ENCODE data around the gene PA2G4.
"Not testable (repeated sequence)": the region's sequence is repeated elsewhere in the genome, so short reads cannot be mapped to it uniquely, and the experiment has no call there.

The PA2G4 gene

DNA sequence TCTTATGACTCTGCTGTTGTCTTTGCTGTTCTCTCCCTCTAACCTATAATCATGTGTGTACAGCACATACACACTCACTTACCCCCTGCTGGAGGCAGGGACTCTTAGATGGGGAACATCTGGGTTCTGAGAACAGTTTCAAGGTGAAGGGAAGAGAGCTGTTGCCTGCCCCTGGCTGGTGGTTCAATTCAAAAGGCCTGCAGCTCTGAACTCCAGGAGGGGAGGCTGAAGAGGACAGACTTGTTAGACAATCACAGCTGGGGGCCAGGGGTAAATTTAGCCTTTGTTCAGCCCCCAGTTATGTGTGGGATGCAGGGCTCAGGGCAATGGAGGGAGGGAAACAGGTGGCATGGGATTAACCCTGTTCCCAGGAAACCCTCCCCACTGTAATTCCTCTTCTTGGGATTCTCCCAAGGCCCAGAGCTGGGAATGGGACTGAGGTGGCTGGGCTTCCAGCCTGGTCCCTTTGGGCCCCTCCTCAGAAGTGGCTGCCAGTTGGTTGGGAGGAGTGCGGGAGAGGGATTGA, 50.0 kb downstream of the PA2G4 start:
- DNase-seq = no peak

DNA sequence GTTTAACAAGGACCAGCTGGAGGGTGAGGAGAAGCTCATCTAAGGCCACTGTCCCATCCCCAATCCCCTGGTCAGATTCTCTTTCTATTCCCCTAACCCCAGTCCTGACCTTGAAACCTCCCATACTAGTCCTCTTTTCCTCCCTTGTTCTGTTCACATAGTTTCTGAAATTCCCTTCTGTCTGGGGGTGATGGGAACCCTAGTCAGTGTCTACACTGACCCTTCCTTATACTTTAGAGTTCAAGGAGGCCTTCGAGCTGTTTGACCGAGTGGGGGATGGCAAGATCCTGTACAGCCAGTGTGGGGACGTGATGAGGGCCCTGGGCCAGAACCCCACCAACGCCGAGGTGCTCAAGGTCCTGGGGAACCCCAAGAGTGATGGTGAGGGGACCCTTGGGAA, 50.5 kb downstream of the PA2G4 start:
- DNase-seq = no peak

DNA sequence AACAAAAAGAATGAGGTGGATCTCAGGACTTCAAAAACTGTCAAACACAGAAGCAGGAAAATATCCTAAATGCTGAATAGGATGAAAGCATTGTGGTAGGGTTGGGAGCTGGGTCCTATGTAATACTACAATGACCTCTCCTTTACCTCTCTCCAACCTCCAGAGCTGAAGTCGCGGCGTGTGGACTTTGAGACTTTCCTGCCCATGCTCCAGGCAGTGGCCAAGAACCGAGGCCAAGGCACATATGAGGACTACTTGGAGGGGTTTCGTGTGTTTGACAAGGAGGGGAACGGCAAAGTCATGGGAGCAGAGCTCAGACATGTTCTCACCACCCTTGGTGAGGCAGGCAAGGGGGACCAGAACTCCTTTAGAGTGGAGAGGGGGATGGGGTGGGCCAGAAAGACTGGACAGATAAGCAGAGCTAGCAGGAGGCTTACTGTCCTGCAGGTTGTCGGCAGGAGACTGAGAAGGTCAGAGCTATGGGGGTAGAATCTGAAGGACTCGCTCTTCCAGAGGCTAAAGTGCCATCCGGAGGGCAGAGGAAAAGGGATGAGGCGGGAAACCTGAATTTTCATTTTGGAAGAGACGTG, 51.0 kb downstream of the PA2G4 start:
- DNase-seq = no peak

DNA sequence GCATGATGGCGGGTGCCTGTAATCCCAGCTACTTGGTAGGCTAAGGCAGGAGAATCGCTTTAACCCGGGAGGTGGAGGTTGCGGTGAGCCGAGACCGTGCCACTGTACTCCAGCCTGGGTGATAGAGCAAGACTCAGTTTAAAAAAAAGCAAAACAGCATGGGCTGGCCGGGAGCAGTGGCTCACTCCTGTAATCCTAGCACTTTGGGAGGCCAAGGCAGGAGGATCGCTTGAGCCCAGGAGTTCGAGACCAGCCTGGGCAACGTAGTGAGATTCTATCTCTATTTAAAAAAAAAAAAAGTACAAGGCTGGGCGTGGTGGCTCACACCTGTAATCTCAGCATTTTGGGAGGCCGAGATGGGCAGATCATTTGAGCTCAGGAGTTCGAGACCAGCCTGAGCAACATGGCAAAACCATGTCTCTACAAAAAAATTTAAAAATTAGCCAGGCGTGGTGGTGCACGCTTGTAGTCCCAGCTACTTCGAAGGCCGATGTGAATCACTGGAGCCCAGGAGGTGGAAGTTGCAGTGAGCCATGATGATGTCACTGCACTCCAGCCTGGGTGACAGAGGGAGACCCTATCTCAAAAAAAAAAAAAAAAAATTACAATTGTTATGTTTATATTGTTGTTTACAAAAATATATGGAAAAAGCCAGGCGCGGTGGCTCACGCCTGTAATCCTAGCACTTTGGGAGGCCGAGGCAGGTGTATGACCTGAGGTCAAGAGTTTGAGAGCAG, 52.3 kb downstream of the PA2G4 start:
- not testable (repeated sequence) for DNase-seq

DNA sequence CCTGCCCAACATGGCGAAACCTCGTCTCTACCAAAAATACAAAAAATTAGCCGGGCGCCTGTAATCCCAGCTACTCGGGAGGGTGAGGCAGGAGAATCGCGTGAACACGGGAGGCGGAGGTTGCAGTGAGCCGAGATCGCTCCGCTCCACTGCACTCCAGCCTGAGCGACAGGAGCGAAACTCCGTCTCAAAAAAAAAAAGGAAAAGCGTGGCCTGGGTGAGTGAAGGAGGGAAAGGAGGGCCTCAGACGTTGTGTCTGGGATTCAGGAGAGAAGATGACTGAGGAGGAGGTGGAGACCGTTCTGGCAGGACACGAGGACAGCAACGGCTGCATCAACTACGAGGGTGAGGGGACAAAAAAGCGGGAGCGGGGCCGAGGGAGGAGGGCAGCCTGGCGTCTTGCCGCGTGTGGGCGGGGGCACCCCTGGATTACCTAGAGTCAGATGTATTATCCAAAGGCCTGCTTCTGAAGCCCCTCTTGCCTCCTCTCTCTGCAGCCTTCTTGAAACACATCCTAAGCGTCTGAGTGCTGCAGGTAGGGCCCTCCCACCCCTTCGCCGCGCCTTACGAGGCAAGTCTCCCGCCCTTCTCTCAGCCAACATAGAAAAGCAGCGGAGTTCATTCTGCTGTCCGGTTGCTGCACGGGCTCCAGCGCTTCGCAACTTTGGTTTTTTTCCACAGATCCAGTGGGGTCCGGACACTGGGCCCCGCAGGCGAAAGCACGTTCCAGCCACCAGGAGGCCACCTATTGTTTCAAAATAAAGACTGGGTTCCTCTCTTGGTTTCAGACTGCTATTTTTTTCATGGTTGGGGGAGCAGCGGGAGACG, 53.1 kb downstream of the PA2G4 start:
- DNase-seq = peak; percentile 59 to 68

DNA sequence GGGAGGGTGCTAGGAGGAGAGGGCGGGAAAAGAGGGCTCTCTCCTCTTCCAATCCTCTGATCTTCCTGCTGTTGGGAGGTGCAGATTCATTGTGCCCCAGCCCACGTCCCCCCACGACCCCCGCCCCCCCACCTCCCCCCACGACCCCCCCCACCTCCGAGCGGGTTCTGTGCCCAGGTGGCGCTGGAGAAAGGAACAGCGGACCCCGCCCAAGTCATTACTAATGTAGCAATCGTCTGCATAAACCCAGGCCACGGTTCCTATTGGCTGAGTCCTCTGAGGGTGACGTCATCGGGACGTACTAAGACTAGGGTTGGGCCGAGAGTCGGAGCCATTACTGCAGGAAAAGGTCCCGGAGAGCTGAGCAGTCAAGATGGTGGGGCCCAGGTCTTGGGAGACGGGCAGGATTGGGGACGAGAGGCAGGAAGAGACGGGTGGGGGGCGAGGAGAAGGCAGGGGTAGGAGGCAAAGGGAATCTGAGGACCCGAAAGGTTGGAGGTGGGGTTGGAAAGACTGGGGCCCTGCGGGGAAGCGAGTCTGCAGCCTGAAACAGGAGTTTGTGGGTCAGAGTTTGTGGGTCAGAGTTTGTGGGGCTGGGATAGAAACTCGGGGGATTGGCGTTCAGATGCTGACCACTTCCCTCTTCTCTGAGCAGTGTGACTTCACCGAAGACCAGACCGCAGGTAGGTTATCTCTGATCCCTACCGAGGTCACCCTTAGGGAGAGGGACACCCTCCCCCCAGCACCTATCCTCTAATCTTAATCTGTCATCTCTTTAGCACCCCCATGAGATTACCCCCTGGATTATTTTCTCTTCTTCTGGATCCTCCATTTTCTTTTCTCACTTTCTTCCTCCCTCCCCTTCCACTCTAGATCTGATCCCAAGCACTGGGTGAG, 53.9 kb downstream of the PA2G4 start, which contains the start of gene MYL6:
MYL6 (plus strand) TSS at position 331 of the 897 bp plus-strand sequence; CDS start at position 374, 43 bp downstream.
- peak; percentile 95 to 98 for DNase-seq

DNA sequence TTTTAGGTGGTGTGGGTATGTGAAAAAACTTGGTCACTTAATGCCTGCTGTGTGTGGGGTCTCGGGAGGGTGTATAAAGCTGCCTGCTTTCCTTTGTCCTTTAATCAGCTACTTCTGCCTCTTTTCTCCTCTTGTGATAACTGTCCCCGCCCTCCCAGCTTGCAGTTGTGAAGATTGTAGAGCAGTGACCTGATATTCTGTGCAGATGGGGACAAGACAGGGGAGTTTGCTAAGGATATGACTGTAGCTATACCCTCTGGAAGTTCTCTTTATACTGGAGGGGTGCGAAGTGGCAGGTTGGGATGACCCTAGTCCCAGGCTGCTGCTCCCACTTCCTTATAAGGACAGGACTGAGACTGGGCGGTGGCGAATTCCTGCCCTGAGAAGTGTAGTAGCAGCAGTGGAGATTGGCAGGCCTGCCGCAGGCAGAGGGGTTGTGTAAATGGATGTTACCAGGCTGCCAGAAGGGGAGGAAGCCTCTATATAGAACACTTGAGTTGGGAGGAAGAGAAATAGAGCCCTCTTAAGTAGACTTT, 54.6 kb downstream of the PA2G4 start:
- peak; percentile 44 to 57 for DNase-seq

DNA sequence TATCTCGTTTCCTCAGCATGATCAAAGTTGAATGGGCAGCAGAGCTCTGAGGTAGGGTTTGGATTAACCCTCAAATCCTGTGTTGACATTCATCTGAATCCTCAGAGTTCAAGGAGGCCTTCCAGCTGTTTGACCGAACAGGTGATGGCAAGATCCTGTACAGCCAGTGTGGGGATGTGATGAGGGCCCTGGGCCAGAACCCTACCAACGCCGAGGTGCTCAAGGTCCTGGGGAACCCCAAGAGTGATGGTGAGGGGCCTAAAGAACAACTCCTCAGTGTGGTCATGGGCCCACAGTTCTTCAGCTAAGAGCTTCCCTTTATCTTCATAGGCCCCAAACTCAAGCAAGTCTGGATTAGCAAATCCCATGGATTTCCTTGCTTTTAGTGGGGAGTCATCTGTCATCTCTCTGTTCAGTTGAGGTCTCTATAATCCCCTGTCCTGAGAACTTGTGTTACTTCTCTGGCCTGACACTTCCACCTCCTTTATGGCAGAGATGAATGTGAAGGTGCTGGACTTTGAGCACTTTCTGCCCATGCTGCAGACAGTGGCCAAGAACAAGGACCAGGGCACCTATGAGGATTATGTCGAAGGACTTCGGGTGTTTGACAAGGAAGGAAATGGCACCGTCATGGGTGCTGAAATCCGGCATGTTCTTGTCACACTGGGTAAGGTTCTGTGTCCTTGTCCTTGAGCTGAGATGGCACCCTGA, 55.3 kb downstream of the PA2G4 start:
- DNase-seq = no peak

DNA sequence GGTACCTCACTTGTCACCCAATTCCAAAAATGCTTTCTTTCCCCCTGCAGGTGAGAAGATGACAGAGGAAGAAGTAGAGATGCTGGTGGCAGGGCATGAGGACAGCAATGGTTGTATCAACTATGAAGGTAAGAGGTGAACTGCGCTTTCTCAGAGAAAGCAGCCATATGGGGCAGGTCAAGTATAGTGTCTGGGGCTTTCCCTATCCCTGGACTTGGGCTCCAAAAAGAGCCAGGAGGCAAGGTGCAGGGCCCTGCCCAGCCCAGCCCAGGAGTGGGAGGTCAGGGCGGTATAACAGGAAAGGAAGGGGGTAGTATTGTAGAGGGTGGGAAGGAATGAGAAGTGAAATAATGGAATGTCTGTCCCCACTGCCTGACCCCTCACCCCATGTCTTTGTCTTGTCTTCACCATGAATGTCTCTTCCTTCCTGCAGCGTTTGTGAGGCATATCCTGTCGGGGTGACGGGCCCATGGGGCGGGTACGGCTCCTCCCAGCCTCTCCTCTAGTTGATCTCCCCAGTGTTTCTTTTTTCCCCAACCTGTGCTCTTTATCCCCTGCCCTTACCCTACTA, 55.9 kb downstream of the PA2G4 start:
- DNase-seq = peak in 1 of 2 donors; percentile 35

DNA sequence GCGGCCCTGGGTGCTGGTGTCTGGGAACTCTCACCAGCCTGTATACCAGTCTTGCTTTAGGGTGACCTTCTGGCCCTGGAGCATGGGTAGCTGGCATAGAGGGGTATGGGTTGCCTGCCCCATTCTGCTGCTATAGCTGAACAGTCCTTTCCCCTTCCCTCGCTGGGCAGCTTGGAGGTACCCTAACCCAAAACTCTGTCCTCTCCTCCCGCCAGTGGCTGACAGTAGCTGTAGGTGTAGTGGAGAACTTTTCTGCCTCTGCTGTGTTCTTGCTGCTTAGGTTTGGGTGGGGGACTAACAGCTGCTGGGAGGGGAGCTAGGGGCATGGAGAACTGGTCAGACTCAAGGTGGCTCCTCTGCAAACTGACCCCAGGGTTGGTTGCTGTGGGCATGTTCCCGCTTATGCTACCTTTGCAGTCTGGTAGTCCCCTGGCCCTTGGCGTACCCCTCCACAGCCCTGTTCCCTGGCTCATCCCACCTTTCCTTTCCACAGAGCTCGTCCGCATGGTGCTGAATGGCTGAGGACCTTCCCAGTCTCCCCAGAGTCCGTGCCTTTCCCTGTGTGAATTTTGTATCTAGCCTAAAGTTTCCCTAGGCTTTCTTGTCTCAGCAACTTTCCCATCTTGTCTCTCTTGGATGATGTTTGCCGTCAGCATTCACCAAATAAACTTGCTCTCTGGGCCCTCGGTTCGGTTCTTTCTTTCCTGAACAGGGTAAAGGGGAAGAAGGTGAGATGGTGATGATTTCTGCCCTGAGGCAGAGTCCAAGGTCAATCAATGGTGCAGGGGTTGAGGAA, 56.7 kb downstream of the PA2G4 start:
- DNase-seq = no peak

DNA sequence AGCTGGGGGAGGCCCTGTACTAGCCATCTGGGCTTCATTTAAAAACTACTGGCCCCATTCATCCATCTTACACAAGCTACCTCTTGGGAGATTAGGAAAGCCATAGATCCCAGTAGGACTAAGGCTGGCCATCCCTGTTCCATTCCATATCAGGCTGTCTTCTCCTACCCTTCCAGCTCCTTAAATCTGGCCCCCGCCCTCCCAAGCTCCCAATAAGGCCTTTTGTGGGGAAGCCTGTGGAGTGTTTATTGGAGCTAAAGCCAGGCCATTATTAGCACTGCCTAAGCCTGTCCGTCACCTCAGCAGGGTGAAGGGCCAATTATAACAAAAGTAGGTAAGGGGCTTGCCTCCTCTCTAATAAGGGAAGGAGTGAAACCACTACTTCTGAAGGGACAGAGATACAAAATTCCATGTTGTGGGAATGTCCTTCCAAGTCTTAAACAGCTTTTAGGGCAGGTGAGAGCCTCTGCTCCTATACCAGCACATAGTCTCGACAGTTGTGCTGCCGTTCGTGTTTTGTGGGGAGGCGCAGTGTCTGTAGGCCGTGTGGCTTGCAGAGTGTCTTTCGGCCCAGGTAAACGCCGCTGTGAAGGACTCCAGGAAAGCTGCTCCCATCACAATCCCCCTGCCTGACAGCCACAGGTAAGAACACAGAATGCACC, 57.5 kb downstream of the PA2G4 start:
- DNase-seq = no peak

DNA sequence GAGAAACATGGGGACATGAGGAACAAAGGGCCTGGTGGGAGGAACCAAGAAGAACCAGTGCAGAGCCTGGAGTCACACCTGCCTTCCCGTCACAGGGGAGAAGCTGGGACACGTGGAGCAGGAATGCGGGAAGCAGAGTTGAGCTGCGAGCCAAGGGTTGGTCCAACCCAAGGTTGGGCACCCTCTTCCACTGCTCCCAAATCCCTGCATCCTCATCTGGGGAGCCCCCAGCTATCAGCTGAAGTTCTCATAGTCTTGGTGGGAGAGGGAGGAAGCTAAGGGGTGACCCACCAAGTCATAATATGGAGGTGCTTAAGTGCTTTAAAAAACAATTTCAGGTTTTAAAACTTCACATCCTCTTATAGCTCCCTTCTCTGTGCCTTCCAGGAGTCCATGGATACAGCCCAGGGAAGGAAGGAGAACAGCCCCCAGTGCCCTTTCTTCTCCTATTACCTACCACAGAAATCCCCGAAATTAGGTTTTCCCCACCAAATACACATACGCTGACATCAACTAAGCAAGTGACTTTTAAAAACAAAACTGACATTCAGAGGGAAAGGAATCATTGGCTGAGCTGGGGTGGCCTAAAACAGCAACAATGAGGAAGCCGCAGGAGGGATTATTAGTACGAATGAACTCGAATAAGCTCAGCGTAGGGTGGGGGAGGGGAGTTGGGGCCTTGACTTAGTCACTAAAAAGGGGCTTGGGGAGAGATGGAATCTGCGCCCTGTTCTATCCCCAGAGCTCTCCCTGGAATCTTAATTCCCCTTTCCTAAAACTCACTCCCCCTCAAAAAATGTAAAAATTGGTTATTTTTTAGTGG, 58.3 kb downstream of the PA2G4 start:
- DNase-seq = no peak
